ENCODE measurements around the gene UFD1. TPM values are rescaled to one million over a fixed set of nuclear protein-coding genes. Genes with fewer than 3 reads are reported as not detected.

Gene UFD1
- total and polyA plus RNA-seq, 9 of the 15 experiments (the other 6 are each of a cell fraction or from before 2014, with no cell fraction given) = 238 to 645 (median 363) TPM

DNA sequence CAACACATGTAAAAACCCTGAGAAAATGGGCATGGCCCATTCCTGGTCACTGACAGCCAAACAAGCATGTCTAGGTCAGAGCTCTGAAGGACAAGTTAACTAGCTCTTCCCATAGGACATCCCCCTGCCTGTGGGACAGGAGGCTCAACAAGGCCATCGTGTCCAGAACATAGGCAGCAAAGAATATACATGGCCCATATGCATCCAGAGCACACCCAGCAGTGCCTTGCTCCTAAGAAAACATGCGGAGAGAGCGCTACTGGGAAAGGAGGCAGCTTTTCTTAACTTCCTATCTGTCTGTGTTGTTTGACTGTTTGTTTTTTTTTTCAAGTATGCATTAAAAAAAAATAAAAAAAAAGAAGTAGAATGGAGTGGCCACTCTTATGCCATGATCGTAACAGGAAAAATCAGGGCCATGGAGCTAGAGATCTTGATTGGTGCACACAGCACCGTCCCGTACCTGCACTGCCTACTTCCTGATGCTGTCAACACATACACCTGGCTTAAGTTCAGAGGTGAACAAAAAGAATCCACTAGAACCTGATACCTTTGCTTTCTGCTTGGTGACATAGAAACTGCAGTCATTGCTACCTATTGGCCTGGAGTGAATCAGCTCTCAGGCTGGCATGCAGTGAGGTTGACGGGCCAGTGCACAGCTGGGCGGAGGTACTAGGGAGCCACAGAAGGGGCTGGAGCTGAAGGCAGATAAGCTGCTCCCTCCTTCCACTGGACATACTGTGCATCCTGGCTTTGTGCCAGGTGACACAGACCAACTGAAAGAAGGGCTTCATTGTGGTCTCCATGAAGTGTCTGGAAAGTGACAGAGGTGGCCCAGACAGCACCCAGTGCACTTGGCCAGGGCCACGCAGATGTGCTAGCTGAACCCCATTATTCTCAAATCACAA is 11.9 kb downstream of the UFD1 start:
- ATAC-seq = no peak; the same call in 2 of the 3 replicates
- TF ChIP-seq FOXP1 (CRISPR knock-in tag; IDR thresholded peaks at IDR 0.05) (peak; percentile 83; the same call in 1 of the 2 replicates), ZNF384 (IDR thresholded peaks at IDR 0.05; ENCODE audit: low read depth, low read length) (no peak), NR2C2 (CRISPR knock-in tag; IDR thresholded peaks at IDR 0.05) (0 out of 2 replicates have a peak, but pooled peaks have one; percentile 46), NR2C2 (tag; IDR thresholded peaks at IDR 0.05) (no peak), SIX5 (IDR thresholded peaks at IDR 0.05; ENCODE audit: borderline replicate concordance in 1 of 2, insufficient read depth in 1 of 2, low read depth in 1 of 2, low read length in 2 of 2) (0 out of 4 replicates have a peak, but pooled peaks of 1 of the 2 experiments have one; percentile 18), NFIC (IDR thresholded peaks at IDR 0.05) (peak; percentile 98), MCM7 (IDR thresholded peaks at IDR 0.05) (no peak), RFX5 (IDR thresholded peaks at IDR 0.05; ENCODE audit: low read depth, low read length) (no peak), MYC (IDR thresholded peaks at IDR 0.05; ENCODE audit: low read depth, low read length) (no peak), MYC (CRISPR knock-in tag; IDR thresholded peaks at IDR 0.05; ENCODE audit: borderline replicate concordance, low read depth) (0 out of 2 replicates have a peak, but pooled peaks have one; percentile 16), CEBPG (CRISPR knock-in tag; IDR thresholded peaks at IDR 0.05) (peak; percentile 55), CEBPG (tag; conservative IDR thresholded peaks at IDR 0.05 in 1 of 2, IDR thresholded peaks at IDR 0.05 in 1 of 2) (no peak), SUPT5H (IDR thresholded peaks at IDR 0.05) (peak; percentile 25; the same call in 1 of the 2 replicates), ERF (CRISPR knock-in tag; IDR thresholded peaks at IDR 0.05) (no peak)
- TF ChIP-seq, protein P1, sequence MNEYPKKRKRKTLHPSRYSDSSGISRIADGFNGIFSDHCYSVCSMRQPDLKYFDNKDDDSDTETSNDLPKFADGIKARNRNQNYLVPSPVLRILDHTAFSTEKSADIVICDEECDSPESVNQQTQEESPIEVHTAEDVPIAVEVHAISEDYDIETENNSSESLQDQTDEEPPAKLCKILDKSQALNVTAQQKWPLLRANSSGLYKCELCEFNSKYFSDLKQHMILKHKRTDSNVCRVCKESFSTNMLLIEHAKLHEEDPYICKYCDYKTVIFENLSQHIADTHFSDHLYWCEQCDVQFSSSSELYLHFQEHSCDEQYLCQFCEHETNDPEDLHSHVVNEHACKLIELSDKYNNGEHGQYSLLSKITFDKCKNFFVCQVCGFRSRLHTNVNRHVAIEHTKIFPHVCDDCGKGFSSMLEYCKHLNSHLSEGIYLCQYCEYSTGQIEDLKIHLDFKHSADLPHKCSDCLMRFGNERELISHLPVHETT (CRISPR knock-in tag; conservative IDR thresholded peaks at IDR 0.05 in 1 of 2, IDR thresholded peaks at IDR 0.05 in 1 of 2) = peak in 1 of 2 experiments; percentile 20; a peak in 1 of 4 replicates
- TF ChIP-seq, protein P2, sequence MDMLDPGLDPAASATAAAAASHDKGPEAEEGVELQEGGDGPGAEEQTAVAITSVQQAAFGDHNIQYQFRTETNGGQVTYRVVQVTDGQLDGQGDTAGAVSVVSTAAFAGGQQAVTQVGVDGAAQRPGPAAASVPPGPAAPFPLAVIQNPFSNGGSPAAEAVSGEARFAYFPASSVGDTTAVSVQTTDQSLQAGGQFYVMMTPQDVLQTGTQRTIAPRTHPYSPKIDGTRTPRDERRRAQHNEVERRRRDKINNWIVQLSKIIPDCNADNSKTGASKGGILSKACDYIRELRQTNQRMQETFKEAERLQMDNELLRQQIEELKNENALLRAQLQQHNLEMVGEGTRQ (CRISPR knock-in tag; IDR thresholded peaks at IDR 0.05) = 0 out of 2 replicates have a peak, but pooled peaks have one; percentile 18
- TF ChIP-seq, protein P3, sequence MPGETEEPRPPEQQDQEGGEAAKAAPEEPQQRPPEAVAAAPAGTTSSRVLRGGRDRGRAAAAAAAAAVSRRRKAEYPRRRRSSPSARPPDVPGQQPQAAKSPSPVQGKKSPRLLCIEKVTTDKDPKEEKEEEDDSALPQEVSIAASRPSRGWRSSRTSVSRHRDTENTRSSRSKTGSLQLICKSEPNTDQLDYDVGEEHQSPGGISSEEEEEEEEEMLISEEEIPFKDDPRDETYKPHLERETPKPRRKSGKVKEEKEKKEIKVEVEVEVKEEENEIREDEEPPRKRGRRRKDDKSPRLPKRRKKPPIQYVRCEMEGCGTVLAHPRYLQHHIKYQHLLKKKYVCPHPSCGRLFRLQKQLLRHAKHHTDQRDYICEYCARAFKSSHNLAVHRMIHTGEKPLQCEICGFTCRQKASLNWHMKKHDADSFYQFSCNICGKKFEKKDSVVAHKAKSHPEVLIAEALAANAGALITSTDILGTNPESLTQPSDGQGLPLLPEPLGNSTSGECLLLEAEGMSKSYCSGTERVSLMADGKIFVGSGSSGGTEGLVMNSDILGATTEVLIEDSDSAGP (CRISPR knock-in tag; IDR thresholded peaks at IDR 0.05) = 0 out of 2 replicates have a peak, but pooled peaks have one; percentile 37

More for the DNA sequence above, 11.9 kb downstream of the UFD1 start:
- Histone ChIP-seq H3K4me1 (replicated peaks in 1 of 2; ENCODE audit: control insufficient read depth in 2 of 2, insufficient read depth in 2 of 2, low read length in 2 of 2) (no peaks in the 10 kb centered on the region), H3K9ac (ENCODE audit: insufficient read depth in 1 of 2, low read depth in 2 of 2, low read length in 2 of 2) (no peak overlapping the region), H4K20me1 (replicated peaks; ENCODE audit: control insufficient read depth, insufficient read depth, low read length) (peaks cover 16% of the 10 kb centered on the region), H3K4me2 (ENCODE audit: insufficient read depth, low read length) (no peak overlapping the region), H3K36me3 (ENCODE audit: control insufficient read depth, insufficient read depth, low read length) (peaks cover 100% of the 10 kb centered on the region), H3K9me1 (ENCODE audit: control insufficient read depth, insufficient read depth, low read length) (peaks cover 9% of the 10 kb centered on the region), H2AFZ (ENCODE audit: low read depth, low read length) (no peak overlapping the region), H3K27me3 (ENCODE audit: control insufficient read depth in 2 of 2, insufficient read depth in 2 of 2, low read length in 2 of 2) (no peaks in the 10 kb centered on the region), H3K27ac (ENCODE audit: extremely low read depth, low read depth, low read length) (no peak overlapping the region), H3K79me2 (ENCODE audit: control insufficient read depth, insufficient read depth, low read length) (no peaks in the 10 kb centered on the region), H3K4me3 (no peak overlapping the region), H3K9me3 (replicated peaks; ENCODE audit: control insufficient read depth, insufficient read depth, low read depth, low read length) (no peaks in the 10 kb centered on the region)
- FAIRE-seq (no peak), DNase-seq (ENCODE audit: extremely low read depth in 1 of 4, low spot score in 3 of 4) (peak in 2 of 4 experiments; percentile 46 to 61)
- ChIA-PET CTCF (ENCODE audit: low intra/inter-chr PET ratio) (no interaction called here), POLR2A (interaction anchor here (0.7 to 13.6 kb wide), 9 partner anchors 10 to 352 kb away, joined by 3 to 148 read pairs (median 3); partner anchors contain the start of genes C22orf39, CDC45 and UFD1)
- in situ Hi-C loops (cut with MboI) (no loop called here), intact Hi-C loops (cut with micrococcal nuclease) (no loop called here)
- no TSS peak for BruUV-seq (replicated peaks)
- WGBS (ENCODE audit: insufficient coverage, low coverage, missing lambda C conversion rate) = 93% methylated on average over 9 of the region's 9 CpGs
